H9 (cell line): ENCODE results near the gene CAVIN3. TPM values are rescaled to one million over a fixed set of nuclear protein-coding genes. Genes with fewer than 3 reads are reported as not detected.
A peak's percentile ranks its signal among the peaks of the same experiment; 100 is the strongest.

Experiments
- DNase-seq: peaks from one replicate; pipeline ENCODE4 v3.0.0-alpha.2; 2017
- H2AFZ ChIP-seq: one replicate; pipeline ENCODE4 v1.6.1; 2013; ENCODE audit warnings: mild to moderate bottlenecking, low read length, control low read depth, moderate library complexity
- H2AK5ac ChIP-seq: 2 replicates; pipeline ENCODE4 v1.6.1; 2013; ENCODE audit warnings: low read length, control low read depth, mixed read lengths; ENCODE audit not compliant: insufficient read length
- H2BK120ac ChIP-seq: one replicate; pipeline ENCODE4 v1.6.1; 2013; ENCODE audit warnings: low read depth, mild to moderate bottlenecking, low read length, control low read depth, inconsistent platforms; ENCODE audit not compliant: poor library complexity, severe bottlenecking
- H2BK12ac ChIP-seq: 2 replicates; pipeline ENCODE4 v1.6.1; 2013; ENCODE audit warnings: low read length, control low read depth, mixed read lengths, low read depth; ENCODE audit not compliant: insufficient read length
- H2BK15ac ChIP-seq: 2 replicates; pipeline ENCODE4 v1.6.1; 2013; ENCODE audit warnings: low read depth, low read length, control low read depth
- H2BK20ac ChIP-seq: one replicate; pipeline ENCODE4 v1.6.1; 2013; ENCODE audit warnings: low read depth, mild to moderate bottlenecking, low read length, control low read depth, inconsistent platforms; ENCODE audit not compliant: poor library complexity, severe bottlenecking
- H2BK5ac ChIP-seq: 2 replicates; pipeline ENCODE4 v1.6.1; 2013; ENCODE audit warnings: low read length, control low read depth, mixed read lengths; ENCODE audit not compliant: insufficient read length
- H3K14ac ChIP-seq: 2 replicates; pipeline ENCODE4 v1.6.1; 2013; ENCODE audit warnings: low read length, control low read depth; ENCODE audit not compliant: insufficient read depth
- H3K18ac ChIP-seq: 2 replicates; pipeline ENCODE4 v1.6.1; 2013; ENCODE audit warnings: low read depth, mild to moderate bottlenecking, mixed read lengths, low read length, control low read depth; ENCODE audit not compliant: insufficient read length
- H3K23ac ChIP-seq: 2 replicates; pipeline ENCODE4 v1.6.1; 2013; ENCODE audit warnings: low read length, control low read depth, mixed read lengths, low read depth; ENCODE audit not compliant: insufficient read length
- H3K23me2 ChIP-seq: 2 replicates; pipeline ENCODE4 v1.6.1; 2013; ENCODE audit warnings: low read depth, mild to moderate bottlenecking, mixed read lengths, low read length, control low read depth; ENCODE audit not compliant: insufficient read length, poor library complexity, severe bottlenecking
- H3K27ac ChIP-seq: 2 replicates; pipeline ENCODE4 v1.5.1; 2013; ENCODE audit warnings: low read length, control low read depth, mixed read lengths, low read depth; ENCODE audit not compliant: insufficient read length
- H3K27me3 ChIP-seq: 2 replicates; pipeline ENCODE4 v1.6.1; 2013; ENCODE audit warnings: low read length, control low read depth, inconsistent platforms; ENCODE audit not compliant: insufficient read depth
- H3K4ac ChIP-seq: 2 replicates; pipeline ENCODE4 v1.6.1; 2013; ENCODE audit warnings: low read depth, mild to moderate bottlenecking, control low read depth, inconsistent platforms, low read length, moderate library complexity
- H3K4me1 ChIP-seq: 2 replicates; pipeline ENCODE4 v1.6.1; 2013; ENCODE audit warnings: low read length, control low read depth, inconsistent platforms; ENCODE audit not compliant: insufficient read depth
- H3K4me2 ChIP-seq: 2 replicates; pipeline ENCODE4 v1.6.1; 2013; ENCODE audit warnings: low read length, control low read depth, mixed read lengths; ENCODE audit not compliant: insufficient read length, insufficient read depth
- H3K56ac ChIP-seq: 2 replicates; pipeline ENCODE4 v1.6.1; 2013; ENCODE audit warnings: low read depth, mild to moderate bottlenecking, mixed read lengths, low read length, control low read depth; ENCODE audit not compliant: insufficient read length
- H3K79me1 ChIP-seq: 2 replicates; pipeline ENCODE4 v1.6.1; 2013; ENCODE audit warnings: low read depth, mild to moderate bottlenecking, moderate library complexity, low read length, control low read depth, inconsistent platforms; ENCODE audit not compliant: insufficient read depth, poor library complexity, severe bottlenecking
- H3K79me2 ChIP-seq: 2 replicates; pipeline ENCODE4 v1.6.1; 2013; ENCODE audit warnings: low read length, control low read depth, inconsistent platforms; ENCODE audit not compliant: insufficient read depth
- H3K9ac ChIP-seq: 2 replicates; pipeline ENCODE4 v1.6.1; 2013; ENCODE audit warnings: low read length, control low read depth, mixed read lengths; ENCODE audit not compliant: insufficient read length; ENCODE audit errors: extremely low read depth
- H3K9me3 ChIP-seq: one replicate; pipeline ENCODE4 v1.6.1; 2013; ENCODE audit warnings: low read depth, low read length, inconsistent platforms; ENCODE audit not compliant: control insufficient read depth
- H3T11ph ChIP-seq: one replicate; pipeline ENCODE4 v1.6.1; 2013; ENCODE audit warnings: mild to moderate bottlenecking, low read length, control low read depth, inconsistent platforms
- H4K20me1 ChIP-seq: one replicate; pipeline ENCODE4 v1.6.1; 2013; ENCODE audit not compliant: control insufficient read depth, insufficient read length, insufficient read depth
- H4K5ac ChIP-seq: 2 replicates; pipeline ENCODE4 v1.6.1; 2013; ENCODE audit warnings: low read depth, mild to moderate bottlenecking, mixed read lengths, low read length, control low read depth; ENCODE audit not compliant: insufficient read length
- H4K8ac ChIP-seq: replicated peaks from 2 replicates; pipeline ENCODE4 v1.6.1; 2013; ENCODE audit warnings: low read length, control low read depth, mixed read lengths, low read depth; ENCODE audit not compliant: insufficient read length
- H4K91ac ChIP-seq: 2 replicates; pipeline ENCODE4 v1.6.1; 2013; ENCODE audit warnings: low read depth, mild to moderate bottlenecking, moderate library complexity, mixed read lengths, low read length, control low read depth; ENCODE audit not compliant: insufficient read length
- H3K27ac Mint-ChIP-seq, 3 experiments: 2 replicates in 2 of 3; 3 replicates in 1 of 3; pipeline ENCODE4 v1.8.0; 2020 to 2021; ENCODE audit warnings: mixed read lengths in 3 of 3, mild to moderate bottlenecking in 1 of 3, moderate library complexity in 1 of 3
- H3K27me3 Mint-ChIP-seq: 2 replicates; pipeline ENCODE4 v1.8.0; 2021; ENCODE audit warnings: low read depth, mild to moderate bottlenecking, moderate library complexity, mixed read lengths
- H3K36me3 Mint-ChIP-seq, 3 experiments: 2 replicates in 2 of 3; 3 replicates in 1 of 3; pipeline ENCODE4 v1.8.0; 2020 to 2021; ENCODE audit warnings: low read depth in 3 of 3, mixed read lengths in 3 of 3; ENCODE audit not compliant: insufficient read depth in 1 of 3
- H3K4me1 Mint-ChIP-seq, 2 experiments: 2 replicates each; pipeline ENCODE4 v1.8.0; 2020; ENCODE audit warnings: mixed read lengths in 2 of 2
- H3K4me3 Mint-ChIP-seq, 2 experiments: 2 replicates in 1 of 2; 3 replicates in 1 of 2; pipeline ENCODE4 v1.8.0; 2020 to 2021; ENCODE audit warnings: mild to moderate bottlenecking in 2 of 2, mixed read lengths in 2 of 2, moderate library complexity in 1 of 2
- H3K9me3 Mint-ChIP-seq, 2 experiments: 2 replicates in 1 of 2; 3 replicates in 1 of 2; pipeline ENCODE4 v1.8.0; 2020; ENCODE audit warnings: mild to moderate bottlenecking in 2 of 2, mixed read lengths in 2 of 2, moderate library complexity in 1 of 2
- CTCF ChIP-seq: fragments of 200-600 bp; sonication (generic); conservative IDR thresholded peaks from 3 replicates; pipeline ENCODE4 v1.8.0; 2021; ENCODE audit warnings: antibody characterized with exemption, mild to moderate bottlenecking
- WGBS: extraction: QIAGEN DNeasy Blood & Tissue Kit; methylation state at CpG from one replicate; pipeline ENCODE4 v1.1.7; 2013; ENCODE audit warnings: missing lambda C conversion rate, low lambda C conversion rate, mixed read lengths; ENCODE audit not compliant: insufficient read length; ENCODE audit errors: extremely low coverage; 5-methylcytosine and 5-hydroxymethylcytosine counted together
- total RNA-seq: library from RNA; stranded (reverse); gene quantifications from 2 replicates; pipeline ENCODE4 v1.2.1, GENCODE V29; 2021

CAVIN3 gene
- total RNA-seq, 1 experiment from 2014 or later, result 60.0 TPM

- Histone ChIP-seq H3K56ac (no peak overlapping the region), H3K9ac (no peak overlapping the region), H3K79me1 (no peaks in the 10 kb centered on the region), H2BK120ac (no peak overlapping the region), H3K4ac (no peak overlapping the region), H3K9me3 (no peaks in the 10 kb centered on the region), H3K18ac (no peak overlapping the region), H2AFZ (no peak overlapping the region), H3K27ac (no peak overlapping the region), H3T11ph (no peak overlapping the region), H3K14ac (no peak overlapping the region), H2BK15ac (no peak overlapping the region), H3K79me2 (no peaks in the 10 kb centered on the region), H4K91ac (no peak overlapping the region), H4K5ac (no peak overlapping the region), H3K27me3 (no peaks in the 10 kb centered on the region), H2BK12ac (no peak overlapping the region), H2AK5ac (no peak overlapping the region), H3K4me1 (no peaks in the 10 kb centered on the region), H3K4me2 (no peak overlapping the region), H3K23me2 (no peaks in the 10 kb centered on the region), H2BK5ac (no peak overlapping the region), H3K23ac (no peak overlapping the region), H2BK20ac (no peak overlapping the region), H4K20me1 (no peaks in the 10 kb centered on the region), H4K8ac (no peak overlapping the region)
- TF ChIP-seq CTCF, result no peak
- H3K4me1 Mint-ChIP-seq, result peaks cover 61 to 62% of the 10 kb centered on the region in 2 experiments
- H3K27me3 Mint-ChIP-seq, result no peaks in the 10 kb centered on the region
- WGBS, result no CpG with 5 or more reads among the region's 4 CpGs
- H3K4me3 Mint-ChIP-seq, result no peak overlapping the region
- H3K27ac Mint-ChIP-seq, result peak overlapping the region in 2 of 3 experiments; percentile 62 to 76; a peak in 4 of 7 replicates
- H3K9me3 Mint-ChIP-seq, result no peaks in the 10 kb centered on the region
- H3K36me3 Mint-ChIP-seq, result no peaks in the 10 kb centered on the region
- DNase-seq, result no peak
Measured at GRCh38 chr11:6305297-6305696, 15.0 kb downstream of the CAVIN3 start.
